Measurements from ENCODE around the gene AFF3. TPM values are rescaled to one million over a fixed set of nuclear protein-coding genes. Genes with fewer than 3 reads are reported as not detected.

AFF3 gene
- total and polyA plus RNA-seq, 2 of the 4 experiments (the other 2 are of a cell fraction): 12.9 to 14.3 TPM

DNA sequence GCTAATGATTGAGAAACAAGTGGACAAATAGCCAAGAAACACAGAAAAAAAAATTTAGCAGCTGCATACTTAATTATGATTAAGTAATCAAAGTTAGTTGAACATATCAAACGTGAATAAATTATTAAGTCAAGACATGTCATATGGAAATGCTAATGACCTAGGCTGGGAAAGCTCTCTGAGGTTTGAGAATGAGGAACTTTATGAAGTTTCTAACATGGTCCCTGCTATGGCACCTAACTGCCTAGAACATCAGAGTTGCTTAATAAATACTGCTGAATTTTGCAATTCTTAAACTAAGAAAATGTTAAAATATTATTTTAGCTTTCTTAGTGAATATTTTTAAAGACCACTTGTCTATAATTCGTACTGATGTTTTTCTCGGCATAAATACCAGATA is 99.8 kb downstream of the AFF3 start:
- TF ChIP-seq, protein P1, sequence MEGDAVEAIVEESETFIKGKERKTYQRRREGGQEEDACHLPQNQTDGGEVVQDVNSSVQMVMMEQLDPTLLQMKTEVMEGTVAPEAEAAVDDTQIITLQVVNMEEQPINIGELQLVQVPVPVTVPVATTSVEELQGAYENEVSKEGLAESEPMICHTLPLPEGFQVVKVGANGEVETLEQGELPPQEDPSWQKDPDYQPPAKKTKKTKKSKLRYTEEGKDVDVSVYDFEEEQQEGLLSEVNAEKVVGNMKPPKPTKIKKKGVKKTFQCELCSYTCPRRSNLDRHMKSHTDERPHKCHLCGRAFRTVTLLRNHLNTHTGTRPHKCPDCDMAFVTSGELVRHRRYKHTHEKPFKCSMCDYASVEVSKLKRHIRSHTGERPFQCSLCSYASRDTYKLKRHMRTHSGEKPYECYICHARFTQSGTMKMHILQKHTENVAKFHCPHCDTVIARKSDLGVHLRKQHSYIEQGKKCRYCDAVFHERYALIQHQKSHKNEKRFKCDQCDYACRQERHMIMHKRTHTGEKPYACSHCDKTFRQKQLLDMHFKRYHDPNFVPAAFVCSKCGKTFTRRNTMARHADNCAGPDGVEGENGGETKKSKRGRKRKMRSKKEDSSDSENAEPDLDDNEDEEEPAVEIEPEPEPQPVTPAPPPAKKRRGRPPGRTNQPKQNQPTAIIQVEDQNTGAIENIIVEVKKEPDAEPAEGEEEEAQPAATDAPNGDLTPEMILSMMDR (conservative IDR thresholded peaks at IDR 0.05; ENCODE audit: low read depth, low read length): no peak
- TF ChIP-seq FOS (IDR thresholded peaks at IDR 0.05; ENCODE audit: low read depth, low read length): no peak
- TF ChIP-seq MAFK (IDR thresholded peaks at IDR 0.05; ENCODE audit: low read depth, low read length): no peak
- no peak for TF ChIP-seq RCOR1 (IDR thresholded peaks at IDR 0.05; ENCODE audit: insufficient replicate concordance, low read length)
- TF ChIP-seq POLR2A (IDR thresholded peaks at IDR 0.05; ENCODE audit: low read depth, low read length): no peak
- no peak for TF ChIP-seq SMC3 (IDR thresholded peaks at IDR 0.05; ENCODE audit: low read depth, low read length)
- no peak for TF ChIP-seq NFE2L2 (IDR thresholded peaks at IDR 0.05; ENCODE audit: low read depth, low read length)
- no peak for TF ChIP-seq RFX5 (IDR thresholded peaks at IDR 0.05; ENCODE audit: low read depth, low read length)
- TF ChIP-seq MXI1 (IDR thresholded peaks at IDR 0.05; ENCODE audit: borderline replicate concordance, low read depth, low read length): no peak
- TF ChIP-seq BHLHE40 (IDR thresholded peaks at IDR 0.05; ENCODE audit: low read depth, low read length): no peak
- no peak for TF ChIP-seq RAD21 (IDR thresholded peaks at IDR 0.05; ENCODE audit: low read length)
- TF ChIP-seq MAZ (IDR thresholded peaks at IDR 0.05; ENCODE audit: borderline replicate concordance, low read depth, low read length): no peak
- H3K9me1 ChIP-seq (ENCODE audit: insufficient read depth, low read length): 0 out of 2 replicates have a peak, but pooled peaks cover 11% of the 10 kb centered on the region
- H3K4me3 ChIP-seq (ENCODE audit: insufficient read depth, low read depth, low read length): no peak overlapping the region
- WGBS, 2 experiments (ENCODE audit: extremely low coverage in 2 of 2, insufficient read length in 1 of 2): no CpG with 5 or more reads among the region's 3 CpGs
- no peak for ATAC-seq (ENCODE audit: low read depth)
- in situ Hi-C loops (cut with MboI; ENCODE audit: low sequenced_read_pairs): no loop called here
- H2AK9ac ChIP-seq (replicated peaks; ENCODE audit: low read depth, low read length, poor library complexity): no peak overlapping the region
- no peak overlapping the region for H3K4me2 ChIP-seq (ENCODE audit: low read depth, low read length)
- no peak for DNase-seq
- dilution Hi-C loops (cut with HindIII; ENCODE audit: low sequenced_read_pairs, unreplicated experiment): no loop called here
- no peak overlapping the region for H3K27ac ChIP-seq (ENCODE audit: insufficient read depth, low read length)
- H4K8ac ChIP-seq (ENCODE audit: low read depth in 2 of 2, low read length in 2 of 2): no peak overlapping the region
- H3K14ac ChIP-seq (replicated peaks; ENCODE audit: low read depth, low read length): no peak overlapping the region
- H3K18ac ChIP-seq (ENCODE audit: low read depth, low read length): no peak overlapping the region
- no peak overlapping the region for H2BK20ac ChIP-seq (ENCODE audit: low read depth, low read length)
- H4K20me1 ChIP-seq (ENCODE audit: insufficient read depth, low read length): no peaks in the 10 kb centered on the region
- ChIA-PET CTCF (no interaction called here), POLR2A (ENCODE audit: unreplicated experiment) (no interaction called here)
- H3K9me3 ChIP-seq (ENCODE audit: control insufficient read depth, insufficient read depth, low read length): no peaks in the 10 kb centered on the region
- H2AK5ac ChIP-seq (ENCODE audit: low read depth, low read length): no peak overlapping the region
- no peaks in the 10 kb centered on the region; the same call in 1 of the 2 replicates for H3K4me1 ChIP-seq (ENCODE audit: control insufficient read depth, insufficient read depth, low read length)
- no peak overlapping the region for H2AFZ ChIP-seq (replicated peaks; ENCODE audit: low read length, poor library complexity)
- no peak overlapping the region for H2BK120ac ChIP-seq (ENCODE audit: low read depth, low read length)
- no peaks in the 10 kb centered on the region for H3K27me3 ChIP-seq (ENCODE audit: control insufficient read depth, insufficient read depth, low read length)
- no peak overlapping the region for H4K91ac ChIP-seq (ENCODE audit: insufficient read depth, low read depth, low read length)
- no peak overlapping the region for H2BK15ac ChIP-seq (ENCODE audit: low read depth, low read length)
- no peak overlapping the region for H3K9ac ChIP-seq (ENCODE audit: low read depth, low read length)
- H3K79me1 ChIP-seq (ENCODE audit: low read depth in 1 of 2, low read length in 2 of 2): peaks cover 33 to 64% of the 10 kb centered on the region in 2 experiments
- no peak overlapping the region for H2BK5ac ChIP-seq (ENCODE audit: low read depth, low read length, poor library complexity, severe bottlenecking)
- peaks cover 14% of the 10 kb centered on the region for H3K36me3 ChIP-seq (ENCODE audit: control insufficient read depth, insufficient read depth, low read length)
- no peak overlapping the region for H3K4ac ChIP-seq (ENCODE audit: low read depth, low read length)
- no peak overlapping the region for H3K23ac ChIP-seq (ENCODE audit: low read depth, low read length)
- no peak overlapping the region for H4K5ac ChIP-seq (ENCODE audit: low read depth, low read length)
- BruUV-seq (replicated peaks): no TSS peak
- no peak overlapping the region for H3K56ac ChIP-seq (ENCODE audit: extremely low read depth, insufficient read depth, low read length)
- intact Hi-C loops (cut with micrococcal nuclease): no loop called here

Measured in IMR-90 (cell line).